Measurements from ENCODE around the gene DNAH8.

The DNAH8 gene

GRCh38 chr6:38797391-38797790 lies 82.3 kb downstream of the DNAH8 start:
- DNase-seq = no peak

- DNase-seq = no peak
Measured at GRCh38 chr6:38799529-38800184, 84.5 kb downstream of the DNAH8 start.

GRCh38 chr6:38801305-38801704 lies 86.2 kb downstream of the DNAH8 start:
- no peak for DNase-seq

- no peak for DNase-seq
Measured at GRCh38 chr6:38802497-38802896, 87.4 kb downstream of the DNAH8 start.

GRCh38 chr6:38803129-38803528 lies 88.0 kb downstream of the DNAH8 start:
- DNase-seq = no peak

GRCh38 chr6:38804358-38804757 lies 89.2 kb downstream of the DNAH8 start:
- no peak for DNase-seq

GRCh38 chr6:38805127-38805655 lies 90.1 kb downstream of the DNAH8 start:
- no peak for DNase-seq

- no peak for DNase-seq
Measured at GRCh38 chr6:38805692-38806091, 90.6 kb downstream of the DNAH8 start.

- no peak for DNase-seq
Measured at GRCh38 chr6:38806271-38806670, 91.2 kb downstream of the DNAH8 start.

- no peak for DNase-seq
Measured at GRCh38 chr6:38806833-38807232, 91.7 kb downstream of the DNAH8 start.

GRCh38 chr6:38808039-38808438 lies 92.9 kb downstream of the DNAH8 start:
- DNase-seq = no peak

- DNase-seq = no peak
Measured at GRCh38 chr6:38813041-38813823, 98.1 kb downstream of the DNAH8 start.

GRCh38 chr6:38814761-38815160 lies 99.7 kb downstream of the DNAH8 start:
- DNase-seq = no peak

- DNase-seq = no peak
Measured at GRCh38 chr6:38815250-38815649, 100.1 kb downstream of the DNAH8 start.

- DNase-seq = no peak
Measured at GRCh38 chr6:38818691-38819090, 103.6 kb downstream of the DNAH8 start.

- no peak for DNase-seq
Measured at GRCh38 chr6:38822963-38823362, 107.9 kb downstream of the DNAH8 start.

- no peak for DNase-seq
Measured at GRCh38 chr6:38824243-38824894, 109.3 kb downstream of the DNAH8 start.

- no peak for DNase-seq
Measured at GRCh38 chr6:38827024-38827423, 111.9 kb downstream of the DNAH8 start.

- no peak for DNase-seq
Measured at GRCh38 chr6:38831865-38832264, 116.8 kb downstream of the DNAH8 start.

GRCh38 chr6:38833320-38833719 lies 118.2 kb downstream of the DNAH8 start:
- DNase-seq = no peak

- no peak for DNase-seq
Measured at GRCh38 chr6:38836585-38836984, 121.5 kb downstream of the DNAH8 start.

- DNase-seq = no peak
Measured at GRCh38 chr6:38837101-38837500, 122.0 kb downstream of the DNAH8 start.

- no peak for DNase-seq
Measured at GRCh38 chr6:38843798-38844197, 128.7 kb downstream of the DNAH8 start.

- DNase-seq = no peak
Measured at GRCh38 chr6:38845931-38846330, 130.8 kb downstream of the DNAH8 start.

All from left hindlimb (tissue), 1 donor.